Right lobe of liver (tissue), 4 donors: Measurements from ENCODE around the gene SMIM35.

Experiments used
- CTCF ChIP-seq, 4 donors: fragments of 200-600 bp in 3 of 4; fragments of 450-650 bp in 1 of 4; IDR thresholded peaks; one replicate each; pipeline versions ENCODE4 v1.5.1 to v1.8.0; 2016 to 2022; ENCODE audit warnings: antibody characterized with exemption in 4 of 4, mild to moderate bottlenecking in 2 of 4
- POLR2A ChIP-seq: fragments of 450-650 bp; IDR thresholded peaks from one replicate; pipeline ENCODE4 v1.6.1; 2017; ENCODE audit warnings: antibody characterized with exemption, mild to moderate bottlenecking
- donor health status: DM: no; HTN: no; CAD: no.
- donor health status: DM: no; HTN: no; CAD: no.
- donor health status: DM: no; HTN: yes; CAD: no.

DNA sequence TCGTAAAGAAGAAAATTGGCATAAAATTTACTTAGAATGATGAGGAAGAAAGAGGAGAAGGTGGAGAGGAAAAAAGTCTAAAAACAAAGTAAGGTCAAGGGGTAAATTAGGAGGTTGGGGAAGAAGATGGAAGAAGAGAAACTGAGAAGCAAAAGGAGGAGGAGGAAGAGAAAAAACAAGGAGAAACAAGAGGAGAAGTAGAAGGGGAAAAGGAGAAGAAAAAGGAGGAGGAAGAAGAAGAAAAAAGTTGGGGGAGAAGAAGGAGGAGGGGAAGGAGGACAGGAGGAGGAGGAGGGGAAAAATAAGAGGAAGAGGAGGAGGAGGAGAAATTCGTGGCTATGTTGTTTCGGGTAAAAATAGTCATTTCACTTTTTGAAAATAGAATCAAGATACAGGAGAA lies 58.1 kb downstream of the SMIM35 start:
- no peak for TF ChIP-seq CTCF (IDR thresholded peaks at IDR 0.05)
- TF ChIP-seq POLR2A, result no peak
